Lung microvascular endothelial cell (primary cell): Measurements from ENCODE around the gene MYO6. TPM values are rescaled to one million over a fixed set of nuclear protein-coding genes. Genes with fewer than 3 reads are reported as not detected.
A peak's percentile ranks its signal among the peaks of the same experiment; 100 is the strongest.

Source experiments
- DNase-seq, 2 donors: peaks; one replicate each; pipeline versions ENCODE4 v3.0.0 to v3.0.0-alpha.2; 2010; ENCODE audit warnings: low read depth in 2 of 2
- total RNA-seq: library from RNA; depleted of rRNA; stranded (reverse); fragments of >200 nt; gene quantifications from 2 replicates; pipeline ENCODE4 v1.2.1, GENCODE V29; 2014

Gene MYO6
- total RNA-seq, 1 donor from 2014 or later = 26.4 TPM

GRCh38 chr6:75762063-75762462 lies 13.0 kb downstream of the MYO6 start:
- DNase-seq = no peak

DNA sequence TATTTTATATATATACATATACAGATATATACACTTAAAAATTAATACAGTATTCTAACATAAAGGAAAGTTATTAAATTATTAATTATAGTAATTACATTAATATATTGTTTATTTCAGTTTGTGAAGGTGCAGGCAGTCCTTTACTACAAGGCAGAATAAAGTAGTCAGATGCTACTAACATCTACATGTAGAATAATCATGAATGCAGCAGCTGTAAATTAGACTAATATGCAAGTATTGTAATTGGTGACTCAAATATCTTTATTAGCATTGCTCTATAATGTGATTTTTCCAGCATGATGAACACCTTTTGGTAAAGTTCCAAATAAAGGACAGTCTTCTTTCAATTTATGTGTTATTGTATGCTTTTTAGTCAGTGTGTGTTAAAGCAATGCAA lies 17.3 kb downstream of the MYO6 start:
- no peak for DNase-seq

GRCh38 chr6:75770844-75771243 lies 21.8 kb downstream of the MYO6 start:
- no peak for DNase-seq

GRCh38 chr6:75775219-75775618 lies 26.2 kb downstream of the MYO6 start:
- DNase-seq = no peak

GRCh38 chr6:75776461-75776860 lies 27.4 kb downstream of the MYO6 start:
- DNase-seq = no peak

DNA sequence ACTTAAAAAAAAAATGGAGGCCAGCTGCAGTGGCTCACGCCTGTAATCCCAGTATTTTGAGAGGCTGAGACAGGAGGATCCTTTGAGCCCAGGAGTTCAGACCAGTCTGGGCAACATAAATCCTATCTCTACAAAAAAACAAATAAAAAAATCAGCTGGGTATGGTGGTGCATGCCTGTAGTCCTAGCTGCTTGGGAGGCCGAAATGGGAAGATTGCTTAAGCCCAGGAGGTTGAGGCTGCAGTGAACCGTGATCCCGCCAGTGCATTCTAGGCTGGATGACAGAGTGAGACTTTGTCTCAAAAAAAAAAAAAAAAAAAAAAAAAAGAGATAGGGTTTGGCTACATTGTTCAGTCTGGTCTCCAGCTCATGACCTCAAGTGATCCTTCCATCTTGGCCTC lies 29.7 kb downstream of the MYO6 start:
- DNase-seq = no peak

DNA sequence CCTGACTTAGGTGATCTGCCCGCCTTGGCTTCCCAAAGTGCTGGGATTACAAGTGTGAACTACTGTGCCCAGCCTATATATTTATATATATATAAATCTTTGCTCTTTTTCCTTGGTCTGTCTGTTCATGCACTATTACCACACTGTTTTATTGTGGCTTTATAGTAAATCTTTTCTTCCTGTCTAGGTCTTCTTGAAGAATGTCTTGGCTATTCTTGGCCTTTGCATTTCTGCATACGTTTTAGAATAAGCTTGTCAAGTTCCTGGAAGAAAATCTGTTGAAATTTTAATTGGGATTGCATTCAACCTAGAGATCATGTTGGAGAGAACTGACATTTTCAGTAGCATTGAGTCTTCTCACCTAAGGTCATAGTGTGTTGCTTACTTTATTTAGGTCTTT lies 37.1 kb downstream of the MYO6 start:
- no peak for DNase-seq

DNA sequence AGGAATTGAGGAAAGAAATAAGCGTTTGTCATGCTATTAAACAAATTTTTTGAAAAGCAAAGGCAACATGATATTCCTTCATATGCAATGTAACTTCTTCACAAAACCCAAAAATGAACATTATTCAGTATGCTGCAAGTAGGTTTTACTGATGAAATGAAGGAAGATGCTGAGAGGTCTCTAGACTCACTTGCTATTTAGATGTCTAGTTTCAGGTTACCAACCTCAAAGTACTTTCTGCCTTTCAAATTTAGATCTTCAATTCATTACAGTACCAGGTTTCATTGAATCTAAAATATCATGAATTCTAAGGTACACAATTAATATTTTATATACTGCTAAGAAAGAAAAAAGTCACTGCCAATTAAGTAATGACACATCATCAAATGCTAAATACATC lies 39.9 kb downstream of the MYO6 start:
- DNase-seq = no peak

DNA sequence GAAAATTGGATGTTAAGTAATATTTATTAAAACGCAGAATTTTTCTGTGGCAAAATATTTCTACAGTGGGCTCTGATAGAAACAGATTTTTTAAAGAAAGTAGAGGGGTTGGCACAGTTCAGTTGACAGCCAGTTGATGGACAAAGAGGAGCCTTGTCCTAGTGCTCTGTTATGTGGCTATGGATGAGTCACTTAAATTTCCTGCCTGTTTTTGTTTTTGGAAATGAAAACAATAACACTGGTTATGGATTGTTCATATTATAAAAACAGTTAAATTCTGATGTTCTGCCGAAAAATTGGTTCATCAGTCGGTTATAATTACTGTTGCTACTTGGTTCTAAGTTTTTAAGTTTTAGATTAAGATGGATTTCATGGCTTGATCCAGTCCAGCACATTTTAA lies 42.8 kb downstream of the MYO6 start:
- peak; percentile 61 to 70 for DNase-seq

GRCh38 chr6:75794351-75794846 lies 45.4 kb downstream of the MYO6 start:
- no peak for DNase-seq

- no peak for DNase-seq
These were observed 46.1 kb downstream of the MYO6 start for GRCh38 chr6:75794954-75795739.

GRCh38 chr6:75796723-75797122 lies 47.7 kb downstream of the MYO6 start:
- no peak for DNase-seq

- DNase-seq = no peak
These were observed 51.1 kb downstream of the MYO6 start for GRCh38 chr6:75800133-75800532.

- DNase-seq = no peak
These were observed 51.9 kb downstream of the MYO6 start for GRCh38 chr6:75800708-75801505.

DNA sequence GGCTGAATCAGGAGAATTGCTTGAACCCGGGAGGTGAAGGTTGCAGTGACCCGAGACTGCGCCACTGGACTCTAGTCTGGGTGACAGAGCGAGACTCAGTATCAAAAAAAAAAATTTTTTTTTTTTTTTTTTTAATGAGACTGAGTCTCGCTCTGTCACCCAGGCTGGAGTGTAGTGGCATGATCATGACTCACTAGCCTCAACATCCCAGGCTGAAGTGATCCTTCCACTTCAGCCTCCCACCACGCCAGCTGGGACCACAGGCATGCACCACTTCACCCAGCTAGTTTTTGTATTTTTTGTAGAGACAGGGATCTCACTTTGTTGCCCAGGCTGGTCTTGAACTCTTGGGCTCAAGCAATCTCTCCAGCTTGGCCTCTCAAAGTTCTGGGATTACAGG lies 53.3 kb downstream of the MYO6 start:
- no peak for DNase-seq

DNA sequence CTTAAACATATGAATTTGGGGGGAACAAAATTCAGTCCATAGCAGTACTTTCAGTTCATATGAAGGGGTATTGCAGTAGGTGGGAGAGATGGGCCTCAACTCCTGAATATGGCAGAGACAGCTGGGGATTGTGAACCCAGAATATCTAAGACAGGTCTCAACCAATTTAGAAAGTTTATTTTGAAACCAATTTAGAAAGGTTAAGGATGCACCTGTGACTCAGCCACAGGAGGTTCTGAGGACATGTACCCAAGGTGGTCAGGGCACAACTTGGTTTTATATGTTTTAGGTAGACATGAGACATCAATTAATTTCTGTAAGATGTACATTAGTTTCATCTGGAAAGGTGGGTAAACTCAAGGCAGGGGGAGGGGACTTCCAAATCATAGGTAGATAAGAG lies 59.5 kb downstream of the MYO6 start:
- DNase-seq = no peak

GRCh38 chr6:75812560-75812959 lies 63.5 kb downstream of the MYO6 start:
- DNase-seq = no peak

DNA sequence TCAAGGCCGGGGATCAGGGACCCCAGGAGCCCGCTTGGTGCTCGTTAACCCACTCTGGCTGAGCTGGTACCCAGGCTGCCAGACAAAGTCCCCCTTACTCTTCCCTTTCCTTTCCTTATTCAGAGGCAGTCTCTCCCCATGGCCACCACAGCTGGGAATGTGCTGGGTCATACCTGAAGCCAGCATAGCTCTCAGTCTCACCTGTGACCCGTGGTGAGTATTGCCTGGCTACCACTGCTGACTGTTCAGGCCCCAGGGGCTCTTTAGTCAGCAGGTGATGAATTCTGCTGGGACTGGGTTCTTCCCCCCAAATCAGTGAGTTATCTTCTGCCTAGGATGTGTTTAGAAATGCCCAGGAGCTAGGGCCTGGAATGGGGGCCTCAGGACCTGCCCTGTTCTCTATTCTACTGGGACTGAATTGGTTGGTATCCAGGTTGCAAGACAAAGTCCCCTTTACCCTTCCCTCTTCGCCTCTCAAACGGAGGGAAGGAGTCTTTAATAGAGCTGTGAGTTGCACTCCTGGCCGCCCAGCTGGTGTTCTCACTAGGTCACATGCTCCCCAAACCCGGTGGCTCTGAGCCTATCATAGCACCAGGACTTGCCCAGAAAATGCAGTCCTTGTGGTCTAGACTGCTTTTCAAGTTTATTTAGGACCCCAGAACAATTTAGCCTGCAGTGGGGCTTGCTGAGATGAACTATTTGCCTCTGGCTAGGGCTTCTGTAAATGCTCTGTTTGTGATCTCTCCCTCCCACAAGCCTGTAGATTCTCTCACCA lies 64.6 kb downstream of the MYO6 start:
- no peak for DNase-seq

DNA sequence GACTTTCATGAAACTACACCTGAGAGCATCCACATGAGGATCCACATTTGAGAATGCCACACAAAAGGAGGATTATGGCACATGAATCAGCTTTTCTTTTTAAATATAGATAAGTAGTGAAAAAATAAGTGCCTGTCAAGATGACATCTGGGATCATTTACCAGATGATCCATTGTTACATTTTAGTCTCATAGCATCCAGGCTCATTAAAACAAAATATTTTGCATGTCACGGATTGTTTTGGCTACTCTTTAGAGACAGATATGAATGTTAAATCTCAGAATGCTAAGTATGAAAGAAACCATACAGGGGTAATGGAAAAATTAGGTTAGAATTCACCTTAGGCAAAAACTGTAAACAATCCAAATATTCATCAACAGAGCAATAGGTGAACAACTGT lies 66.7 kb downstream of the MYO6 start:
- DNase-seq = no peak

GRCh38 chr6:75818098-75818855 lies 69.2 kb downstream of the MYO6 start:
- no peak for DNase-seq

DNA sequence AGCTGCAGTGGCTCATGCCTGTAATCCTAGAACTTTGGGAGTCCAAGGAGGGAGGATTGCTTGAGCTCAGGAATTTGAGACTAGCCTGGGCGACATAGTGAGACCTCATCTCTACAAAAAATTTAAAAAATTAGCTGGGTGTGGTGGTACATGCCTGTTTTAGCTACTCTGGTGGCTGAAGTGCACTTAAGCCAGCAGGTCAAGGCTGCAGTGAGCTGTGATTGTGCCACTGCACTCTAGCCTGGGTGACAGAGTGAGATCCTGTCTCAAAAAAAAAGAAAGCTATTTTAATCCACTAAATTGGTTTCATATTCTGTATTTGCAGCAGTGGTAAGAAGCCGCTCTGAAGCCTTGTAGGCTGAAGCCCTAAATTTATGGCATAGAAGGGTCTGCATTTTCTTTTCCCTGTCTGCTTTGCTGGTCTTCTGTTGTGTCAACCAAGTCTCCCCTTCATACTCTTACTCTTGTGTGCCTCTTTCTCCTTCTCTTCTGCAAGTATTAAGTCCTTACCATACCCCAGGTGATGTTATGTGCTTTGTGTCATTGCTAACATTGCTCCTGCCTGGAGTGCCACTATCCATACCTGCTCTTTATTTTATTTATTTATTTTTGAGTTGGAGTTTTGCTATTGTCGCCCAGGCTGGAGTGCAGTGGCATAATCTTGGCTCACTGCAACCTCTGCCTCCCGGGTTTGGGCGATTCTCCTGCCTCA lies 70.9 kb downstream of the MYO6 start:
- no peak for DNase-seq
